ENCODE data around the gene DVL3. TPM values are rescaled to one million over a fixed set of nuclear protein-coding genes. Genes with fewer than 3 reads are reported as not detected.
A peak's percentile ranks its signal among the peaks of the same experiment; 100 is the strongest.

The DVL3 gene
- total RNA-seq, 1 donor from 2014 or later = 213 TPM

DNA sequence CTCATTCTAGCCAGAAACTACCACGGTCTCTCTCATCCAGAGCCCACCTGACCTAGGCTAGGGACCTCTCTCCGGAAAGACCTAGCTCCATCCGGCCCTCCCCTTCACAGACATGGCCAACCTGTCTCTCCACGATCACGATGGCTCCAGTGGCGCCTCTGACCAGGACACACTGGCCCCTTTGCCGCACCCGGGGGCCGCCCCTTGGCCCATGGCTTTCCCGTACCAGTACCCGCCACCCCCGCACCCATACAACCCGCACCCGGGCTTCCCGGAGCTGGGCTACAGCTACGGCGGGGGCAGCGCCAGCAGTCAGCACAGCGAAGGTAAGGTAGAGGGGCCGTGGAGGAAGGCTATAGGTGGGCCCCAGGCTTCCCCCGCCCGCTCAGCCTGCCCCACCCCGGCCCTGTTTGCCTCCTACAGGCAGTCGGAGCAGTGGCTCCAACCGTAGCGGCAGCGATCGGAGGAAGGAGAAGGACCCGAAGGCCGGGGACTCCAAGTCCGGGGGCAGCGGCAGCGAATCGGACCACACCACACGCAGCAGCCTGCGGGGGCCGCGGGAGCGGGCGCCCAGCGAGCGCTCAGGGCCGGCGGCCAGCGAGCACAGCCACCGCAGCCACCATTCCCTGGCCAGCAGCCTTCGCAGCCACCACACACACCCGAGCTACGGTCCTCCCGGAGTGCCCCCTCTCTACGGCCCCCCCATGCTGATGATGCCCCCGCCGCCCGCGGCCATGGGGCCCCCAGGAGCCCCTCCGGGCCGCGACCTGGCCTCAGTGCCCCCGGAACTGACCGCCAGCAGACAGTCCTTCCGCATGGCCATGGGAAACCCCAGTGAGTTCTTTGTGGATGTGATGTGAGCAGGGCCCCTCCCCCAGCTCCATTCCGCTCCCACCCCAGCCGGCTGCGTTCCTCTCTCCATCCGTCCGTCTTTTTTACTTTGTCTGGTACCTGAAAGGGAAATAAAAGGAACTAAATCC is 15.0 kb downstream of the DVL3 start:
- Mint-ChIP-seq H3K4me1 (ENCODE audit: low read depth, unreplicated experiment) (peaks cover 2% of the 10 kb centered on the region), H3K27me3 (ENCODE audit: unreplicated experiment) (peaks cover 13% of the 10 kb centered on the region), H3K9me3 (ENCODE audit: unreplicated experiment) (peaks cover 4% of the 10 kb centered on the region), H3K36me3 (ENCODE audit: unreplicated experiment) (peaks cover 11% of the 10 kb centered on the region), H3K27ac (ENCODE audit: unreplicated experiment) (no peak overlapping the region), H3K4me3 (ENCODE audit: unreplicated experiment) (no peak overlapping the region)
- TF ChIP-seq CTCF (IDR thresholded peaks at IDR 0.05; ENCODE audit: partially characterized antibody, unreplicated experiment) = no peak
- no peak for DNase-seq

DNA sequence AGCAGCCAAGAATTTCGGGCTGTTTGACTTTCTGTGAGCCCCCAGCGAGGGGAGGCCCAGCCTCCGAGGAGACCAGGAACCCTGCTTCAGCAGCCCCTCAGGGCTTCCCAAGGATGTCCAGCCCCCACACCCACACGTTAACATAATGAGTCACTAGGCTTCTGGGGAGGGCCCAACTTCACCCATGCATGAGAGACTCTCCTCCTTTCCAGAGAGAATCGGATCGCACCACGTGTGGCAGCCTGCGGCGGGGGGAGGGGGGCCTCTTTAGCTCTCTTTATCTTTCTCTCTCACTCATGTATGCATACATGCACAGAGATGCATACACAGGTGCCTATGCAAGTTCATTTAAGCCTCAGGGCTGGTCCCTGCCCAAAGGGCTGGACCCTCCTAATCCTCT is 16.4 kb downstream of the DVL3 start:
- peaks cover 13% of the 10 kb centered on the region for H3K27me3 Mint-ChIP-seq (ENCODE audit: unreplicated experiment)
- H3K4me1 Mint-ChIP-seq (ENCODE audit: low read depth, unreplicated experiment) = peaks cover 9% of the 10 kb centered on the region
- no peak overlapping the region for H3K27ac Mint-ChIP-seq (ENCODE audit: unreplicated experiment)
- TF ChIP-seq CTCF (IDR thresholded peaks at IDR 0.05; ENCODE audit: partially characterized antibody, unreplicated experiment) = no peak
- no peak for DNase-seq
- no peak overlapping the region for H3K4me3 Mint-ChIP-seq (ENCODE audit: unreplicated experiment)
- peaks cover 10% of the 10 kb centered on the region for H3K9me3 Mint-ChIP-seq (ENCODE audit: unreplicated experiment)
- H3K36me3 Mint-ChIP-seq (ENCODE audit: unreplicated experiment) = peaks cover 11% of the 10 kb centered on the region

DNA sequence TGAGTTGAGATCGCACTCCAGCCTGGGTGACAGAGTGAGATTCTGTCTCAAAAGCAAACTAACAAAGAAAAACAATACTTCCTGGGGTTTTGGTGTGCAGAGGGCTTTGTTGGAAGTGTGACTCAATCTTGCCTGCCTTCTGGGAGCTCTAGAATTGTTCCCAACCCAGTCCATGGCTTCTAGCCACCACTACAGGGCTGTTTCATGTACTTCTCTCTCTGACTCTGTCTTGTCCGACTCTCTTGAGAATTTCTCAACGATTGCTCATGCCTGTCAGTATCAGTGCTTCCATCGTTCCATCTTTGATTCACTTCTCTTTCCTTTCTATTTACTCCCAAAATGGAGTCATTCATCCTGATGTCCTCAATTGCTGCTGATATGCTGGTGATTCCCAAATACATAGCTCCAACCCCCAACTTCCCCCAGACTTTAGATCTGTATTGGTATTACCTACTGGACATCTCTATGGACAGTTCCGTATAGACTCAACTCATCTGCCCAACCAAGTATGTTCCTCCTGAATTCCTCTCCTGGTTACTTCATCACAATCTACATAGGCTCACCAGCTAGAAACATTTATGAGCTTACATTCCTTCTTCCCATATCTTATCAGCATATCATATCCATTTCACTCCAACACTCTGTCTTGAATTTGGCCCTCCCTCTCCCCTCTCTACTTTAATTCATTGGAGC is 17.6 kb downstream of the DVL3 start:
- DNase-seq = no peak
- Mint-ChIP-seq H3K27me3 (ENCODE audit: unreplicated experiment) (peaks cover 13% of the 10 kb centered on the region), H3K4me3 (ENCODE audit: unreplicated experiment) (peak overlapping the region; percentile 27), H3K27ac (ENCODE audit: unreplicated experiment) (peak overlapping the region; percentile 19), H3K9me3 (ENCODE audit: unreplicated experiment) (peaks cover 10% of the 10 kb centered on the region), H3K4me1 (ENCODE audit: low read depth, unreplicated experiment) (peaks cover 16% of the 10 kb centered on the region), H3K36me3 (ENCODE audit: unreplicated experiment) (peaks cover 11% of the 10 kb centered on the region)
- no peak for TF ChIP-seq CTCF (IDR thresholded peaks at IDR 0.05; ENCODE audit: partially characterized antibody, unreplicated experiment)

DNA sequence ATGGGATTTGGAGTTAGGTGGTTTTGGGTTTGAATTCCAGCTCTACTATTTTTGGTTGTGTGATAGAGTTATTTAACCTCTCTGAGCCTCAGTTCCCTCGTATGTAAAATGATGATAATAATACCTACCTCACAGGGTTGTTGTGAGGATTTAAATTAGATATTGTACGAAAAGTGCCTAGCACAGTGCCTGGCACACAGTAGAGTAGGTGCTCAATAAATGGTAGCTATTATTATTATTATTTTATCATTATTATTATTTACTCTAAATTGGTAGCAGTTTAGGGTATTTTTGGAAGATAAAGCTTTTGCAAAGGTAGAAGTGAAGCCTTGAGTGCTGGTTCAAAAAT is 18.2 kb downstream of the DVL3 start:
- Mint-ChIP-seq H3K4me1 (ENCODE audit: low read depth, unreplicated experiment) (peaks cover 19% of the 10 kb centered on the region), H3K36me3 (ENCODE audit: unreplicated experiment) (peaks cover 11% of the 10 kb centered on the region), H3K9me3 (ENCODE audit: unreplicated experiment) (peaks cover 10% of the 10 kb centered on the region), H3K4me3 (ENCODE audit: unreplicated experiment) (peak overlapping the region; percentile 52), H3K27me3 (ENCODE audit: unreplicated experiment) (peaks cover 16% of the 10 kb centered on the region), H3K27ac (ENCODE audit: unreplicated experiment) (peak overlapping the region; percentile 90)
- no peak for TF ChIP-seq CTCF (IDR thresholded peaks at IDR 0.05; ENCODE audit: partially characterized antibody, unreplicated experiment)
- DNase-seq = no peak

DNA sequence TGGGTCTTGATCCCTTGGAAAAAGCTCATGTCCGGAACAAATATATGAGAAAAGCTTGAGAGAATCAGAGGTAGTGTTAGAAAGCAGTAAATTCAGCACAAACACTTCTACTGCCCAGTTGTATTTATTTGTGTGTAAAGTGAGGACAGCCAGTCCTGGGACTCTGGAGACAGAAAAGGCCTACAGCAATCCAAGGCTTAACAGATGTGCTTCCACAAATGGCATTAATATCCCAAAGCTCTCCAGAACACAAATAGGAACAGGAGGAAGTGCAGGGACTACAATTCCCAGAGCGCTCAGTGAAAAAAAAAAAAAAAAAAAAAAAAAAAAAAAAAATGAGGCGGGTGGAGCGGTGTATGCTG is 19.1 kb downstream of the DVL3 start:
- H3K9me3 Mint-ChIP-seq (ENCODE audit: unreplicated experiment) = peaks cover 12% of the 10 kb centered on the region
- H3K36me3 Mint-ChIP-seq (ENCODE audit: unreplicated experiment) = peaks cover 11% of the 10 kb centered on the region
- H3K27me3 Mint-ChIP-seq (ENCODE audit: unreplicated experiment) = peaks cover 16% of the 10 kb centered on the region
- no peak for TF ChIP-seq CTCF (IDR thresholded peaks at IDR 0.05; ENCODE audit: partially characterized antibody, unreplicated experiment)
- H3K4me3 Mint-ChIP-seq (ENCODE audit: unreplicated experiment) = peak overlapping the region; percentile 95
- H3K4me1 Mint-ChIP-seq (ENCODE audit: low read depth, unreplicated experiment) = peaks cover 19% of the 10 kb centered on the region
- no peak for DNase-seq
- H3K27ac Mint-ChIP-seq (ENCODE audit: unreplicated experiment) = peak overlapping the region; percentile 90

Measured in glutamatergic neuron (in vitro differentiated cells).